ENCODE results near the gene PIGZ. TPM values are rescaled to one million over a fixed set of nuclear protein-coding genes. Genes with fewer than 3 reads are reported as not detected.

The PIGZ gene
- 1 to 10 TPM in 1 of 2 donors, under 1 TPM in 1; 0.23 to 1.1 TPM for total RNA-seq

- DNase-seq (ENCODE audit: low spot score in 2 of 2) (peak in 1 of 2 donors; percentile 46), ATAC-seq (peak; percentile 59 to 78)
- Mint-ChIP-seq H3K9me3 (no peaks in the 10 kb centered on the region), H3K27ac (no peak within 1 kb of the TSS), H3K36me3 (peaks cover 5 to 17% of the 10 kb centered on the region in 2 donors)
These were observed at the start of gene PIGZ for GRCh38 chr3:196968233-196969133. Gene PIGZ, minus strand, starts transcription at chr3:196968833. Its CDS starts 16,802 bp downstream, at chr3:196952031.

GRCh38 chr3:197017003-197017402, 48.4 kb upstream of the PIGZ start:
- no peak for DNase-seq (ENCODE audit: low spot score in 2 of 2)
- no peak overlapping the region for H3K27ac Mint-ChIP-seq
- H3K9me3 Mint-ChIP-seq = no peaks in the 10 kb centered on the region
- no peaks in the 10 kb centered on the region for H3K36me3 Mint-ChIP-seq
- no peak for ATAC-seq

GRCh38 chr3:197015790-197016736, 47.4 kb upstream of the PIGZ start:
- H3K9me3 Mint-ChIP-seq = no peaks in the 10 kb centered on the region
- ATAC-seq (peak in 1 of 2 donors; percentile 3), DNase-seq (ENCODE audit: low spot score in 2 of 2) (no peak)
- H3K27ac Mint-ChIP-seq = peak overlapping the region in 1 of 2 donors; percentile 45
- H3K36me3 Mint-ChIP-seq = no peaks in the 10 kb centered on the region

GRCh38 chr3:197014942-197015575, 46.4 kb upstream of the PIGZ start:
- Mint-ChIP-seq H3K36me3 (no peaks in the 10 kb centered on the region), H3K9me3 (no peaks in the 10 kb centered on the region), H3K27ac (no peak overlapping the region)
- no peak for DNase-seq (ENCODE audit: low spot score in 2 of 2)
- ATAC-seq = no peak

- DNase-seq (ENCODE audit: low spot score in 2 of 2) (no peak), ATAC-seq (no peak)
- Mint-ChIP-seq H3K27ac (no peak overlapping the region), H3K9me3 (no peaks in the 10 kb centered on the region), H3K36me3 (no peaks in the 10 kb centered on the region)
These were observed 45.4 kb upstream of the PIGZ start for GRCh38 chr3:197014024-197014423.

- Mint-ChIP-seq H3K27ac (no peak overlapping the region), H3K36me3 (no peaks in the 10 kb centered on the region), H3K9me3 (no peaks in the 10 kb centered on the region)
- no peak for ATAC-seq
- no peak for DNase-seq (ENCODE audit: low spot score in 2 of 2)
These were observed 43.9 kb upstream of the PIGZ start for GRCh38 chr3:197012540-197012883.

GRCh38 chr3:197011780-197012539, 43.3 kb upstream of the PIGZ start:
- Mint-ChIP-seq H3K36me3 (no peaks in the 10 kb centered on the region), H3K27ac (no peak overlapping the region), H3K9me3 (no peaks in the 10 kb centered on the region)
- ATAC-seq (no peak), DNase-seq (ENCODE audit: low spot score in 2 of 2) (no peak)

- H3K9me3 Mint-ChIP-seq = no peaks in the 10 kb centered on the region
- ATAC-seq (no peak), DNase-seq (ENCODE audit: low spot score in 2 of 2) (no peak)
- no peaks in the 10 kb centered on the region for H3K36me3 Mint-ChIP-seq
- H3K27ac Mint-ChIP-seq = no peak overlapping the region
These were observed 42.1 kb upstream of the PIGZ start for GRCh38 chr3:197010556-197011351.

GRCh38 chr3:197009532-197010019, 40.9 kb upstream of the PIGZ start:
- no peak overlapping the region for H3K27ac Mint-ChIP-seq
- H3K36me3 Mint-ChIP-seq = peaks cover 0 to 5% of the 10 kb centered on the region in 2 donors
- DNase-seq (ENCODE audit: low spot score in 2 of 2) = no peak
- no peak for ATAC-seq
- H3K9me3 Mint-ChIP-seq = no peaks in the 10 kb centered on the region

GRCh38 chr3:197008436-197009209, 40.0 kb upstream of the PIGZ start:
- DNase-seq (ENCODE audit: low spot score in 2 of 2) = no peak
- Mint-ChIP-seq H3K36me3 (peaks cover 0 to 9% of the 10 kb centered on the region in 2 donors), H3K9me3 (no peaks in the 10 kb centered on the region), H3K27ac (no peak overlapping the region)
- ATAC-seq = no peak

- H3K9me3 Mint-ChIP-seq = no peaks in the 10 kb centered on the region
- H3K27ac Mint-ChIP-seq = no peak overlapping the region
- ATAC-seq = no peak
- peaks cover 0 to 9% of the 10 kb centered on the region in 2 donors for H3K36me3 Mint-ChIP-seq
- DNase-seq (ENCODE audit: low spot score in 2 of 2) = no peak
These were observed 39.3 kb upstream of the PIGZ start for GRCh38 chr3:197007953-197008352.

GRCh38 chr3:197007296-197007940, 38.8 kb upstream of the PIGZ start:
- Mint-ChIP-seq H3K36me3 (peaks cover 0 to 9% of the 10 kb centered on the region in 2 donors), H3K27ac (no peak overlapping the region), H3K9me3 (no peaks in the 10 kb centered on the region)
- DNase-seq (ENCODE audit: low spot score in 2 of 2) (no peak), ATAC-seq (no peak)

GRCh38 chr3:197006860-197007259, 38.2 kb upstream of the PIGZ start:
- DNase-seq (ENCODE audit: low spot score in 2 of 2) = no peak
- no peak overlapping the region for H3K27ac Mint-ChIP-seq
- H3K36me3 Mint-ChIP-seq = peaks cover 0 to 9% of the 10 kb centered on the region in 2 donors
- H3K9me3 Mint-ChIP-seq = no peaks in the 10 kb centered on the region
- ATAC-seq = no peak

GRCh38 chr3:197006446-197006845, 37.8 kb upstream of the PIGZ start:
- H3K9me3 Mint-ChIP-seq = no peaks in the 10 kb centered on the region
- ATAC-seq = no peak

More at GRCh38 chr3:197006446-197006845, 37.8 kb upstream of the PIGZ start:
- peaks cover 0 to 9% of the 10 kb centered on the region in 2 donors for H3K36me3 Mint-ChIP-seq
- H3K27ac Mint-ChIP-seq = no peak overlapping the region
- DNase-seq (ENCODE audit: low spot score in 2 of 2) = no peak
